ENCODE measurements around the gene SEMA6B.

SEMA6B gene

GRCh38 chr19:4503825-4504170 is 55.7 kb downstream of the SEMA6B start:
- peaks cover 20% of the 10 kb centered on the region for H3K36me3 Mint-ChIP-seq (ENCODE audit: low read depth)
- H3K27me3 Mint-ChIP-seq (ENCODE audit: low read depth) = no peaks in the 10 kb centered on the region
- H3K27ac Mint-ChIP-seq = no peak overlapping the region
- no peaks in the 10 kb centered on the region for H3K9me3 Mint-ChIP-seq
- no peak for TF ChIP-seq CTCF (IDR thresholded peaks at IDR 0.05; ENCODE audit: unreplicated experiment in 3 of 3)
- no peaks in the 10 kb centered on the region for H3K4me1 Mint-ChIP-seq
- H3K4me3 Mint-ChIP-seq = no peak overlapping the region

- H3K36me3 Mint-ChIP-seq (ENCODE audit: low read depth) = peaks cover 20% of the 10 kb centered on the region
- H3K4me3 Mint-ChIP-seq = no peak overlapping the region
- H3K9me3 Mint-ChIP-seq = no peaks in the 10 kb centered on the region
- H3K4me1 Mint-ChIP-seq = no peaks in the 10 kb centered on the region
- no peak overlapping the region for H3K27ac Mint-ChIP-seq
- TF ChIP-seq CTCF (IDR thresholded peaks at IDR 0.05; ENCODE audit: unreplicated experiment in 3 of 3) = no peak
- no peaks in the 10 kb centered on the region for H3K27me3 Mint-ChIP-seq (ENCODE audit: low read depth)
Observed at GRCh38 chr19:4503132-4503824, 56.2 kb downstream of the SEMA6B start.

GRCh38 chr19:4502282-4503131 is 57.0 kb downstream of the SEMA6B start:
- Mint-ChIP-seq H3K4me3 (no peak overlapping the region), H3K27me3 (ENCODE audit: low read depth) (no peaks in the 10 kb centered on the region), H3K27ac (no peak overlapping the region), H3K4me1 (no peaks in the 10 kb centered on the region), H3K36me3 (ENCODE audit: low read depth) (peaks cover 20% of the 10 kb centered on the region), H3K9me3 (no peaks in the 10 kb centered on the region)
- no peak for TF ChIP-seq CTCF (IDR thresholded peaks at IDR 0.05; ENCODE audit: unreplicated experiment in 3 of 3)

- no peak overlapping the region for H3K4me3 Mint-ChIP-seq
- no peaks in the 10 kb centered on the region for H3K27me3 Mint-ChIP-seq (ENCODE audit: low read depth)
- H3K4me1 Mint-ChIP-seq = no peaks in the 10 kb centered on the region
- H3K27ac Mint-ChIP-seq = no peak overlapping the region
- TF ChIP-seq CTCF (IDR thresholded peaks at IDR 0.05; ENCODE audit: unreplicated experiment in 3 of 3) = no peak
- no peaks in the 10 kb centered on the region for H3K9me3 Mint-ChIP-seq
- H3K36me3 Mint-ChIP-seq (ENCODE audit: low read depth) = peaks cover 19% of the 10 kb centered on the region
Observed at GRCh38 chr19:4501691-4502090, 57.8 kb downstream of the SEMA6B start.

GRCh38 chr19:4500841-4501591 is 58.5 kb downstream of the SEMA6B start:
- H3K36me3 Mint-ChIP-seq (ENCODE audit: low read depth) = peaks cover 12% of the 10 kb centered on the region
- no peaks in the 10 kb centered on the region for H3K9me3 Mint-ChIP-seq
- TF ChIP-seq CTCF (IDR thresholded peaks at IDR 0.05; ENCODE audit: unreplicated experiment in 3 of 3) = no peak
- no peaks in the 10 kb centered on the region for H3K27me3 Mint-ChIP-seq (ENCODE audit: low read depth)
- H3K27ac Mint-ChIP-seq = no peak overlapping the region
- no peaks in the 10 kb centered on the region for H3K4me1 Mint-ChIP-seq
- H3K4me3 Mint-ChIP-seq = no peak overlapping the region
